Measurements from ENCODE around the gene MPP3. TPM values are rescaled to one million over a fixed set of nuclear protein-coding genes. Genes with fewer than 3 reads are reported as not detected.

Gene MPP3
- total RNA-seq, 1 experiment from 2014 or later: 6.9 TPM

- Histone ChIP-seq H3K79me1 (ENCODE audit: insufficient read depth, low read depth, low read length, poor library complexity, severe bottlenecking) (no peaks in the 10 kb centered on the region), H2BK120ac (ENCODE audit: low read depth, low read length, poor library complexity, severe bottlenecking) (no peak overlapping the region), H3K4ac (ENCODE audit: low read depth, low read length) (no peak overlapping the region), H3K14ac (ENCODE audit: insufficient read depth, low read length) (no peak overlapping the region), H3K4me2 (ENCODE audit: insufficient read depth, insufficient read length, low read length) (no peak overlapping the region), H3K27ac (ENCODE audit: insufficient read length, low read depth, low read length) (no peak overlapping the region), H3T11ph (ENCODE audit: low read length) (no peak overlapping the region), H3K56ac (ENCODE audit: insufficient read length, low read depth, low read length) (no peak overlapping the region), H4K20me1 (ENCODE audit: control insufficient read depth, insufficient read depth, insufficient read length) (no peaks in the 10 kb centered on the region), H3K4me1 (ENCODE audit: insufficient read depth, low read length) (no peaks in the 10 kb centered on the region), H3K9me3 (ENCODE audit: control insufficient read depth, low read depth, low read length) (no peaks in the 10 kb centered on the region), H2BK20ac (ENCODE audit: low read depth, low read length, poor library complexity, severe bottlenecking) (no peak overlapping the region), H2BK15ac (ENCODE audit: low read depth, low read length) (no peak overlapping the region), H3K23me2 (ENCODE audit: insufficient read length, low read depth, low read length, poor library complexity, severe bottlenecking) (no peaks in the 10 kb centered on the region), H2AFZ (ENCODE audit: low read length) (no peak overlapping the region), H3K79me2 (ENCODE audit: insufficient read depth, low read length) (no peaks in the 10 kb centered on the region), H3K27me3 (ENCODE audit: insufficient read depth, low read length) (no peaks in the 10 kb centered on the region), H3K23ac (ENCODE audit: insufficient read length, low read depth, low read length) (no peak overlapping the region), H2AK5ac (ENCODE audit: insufficient read length, low read length) (no peak overlapping the region), H2BK12ac (ENCODE audit: insufficient read length, low read depth, low read length) (no peak overlapping the region), H2BK5ac (ENCODE audit: insufficient read length, low read length) (no peak overlapping the region), H4K8ac (replicated peaks; ENCODE audit: insufficient read length, low read depth, low read length) (no peak overlapping the region), H3K9ac (ENCODE audit: extremely low read depth, insufficient read length, low read length) (no peak overlapping the region), H4K91ac (ENCODE audit: insufficient read length, low read depth, low read length) (no peak overlapping the region), H3K18ac (ENCODE audit: insufficient read length, low read depth, low read length) (no peak overlapping the region), H4K5ac (ENCODE audit: insufficient read length, low read depth, low read length) (no peak overlapping the region)
- no peak for TF ChIP-seq CTCF (conservative IDR thresholded peaks at IDR 0.05)
- no peak for DNase-seq
- Mint-ChIP-seq H3K27ac (no peak overlapping the region), H3K4me1 (peaks cover under 1 to 5% of the 10 kb centered on the region in 2 experiments; a peak in 2 of 4 replicates), H3K9me3 (no peaks in the 10 kb centered on the region), H3K4me3 (no peak overlapping the region), H3K27me3 (ENCODE audit: low read depth) (peaks cover 1% of the 10 kb centered on the region), H3K36me3 (ENCODE audit: insufficient read depth in 1 of 3, low read depth in 3 of 3) (peaks cover 2 to 16% (median 7%) of the 10 kb centered on the region in 3 experiments; a peak in 6 of 7 replicates)
- no CpG with 5 or more reads among the region's 7 CpGs for WGBS (ENCODE audit: extremely low coverage, insufficient read length, low lambda C conversion rate)
These were observed 6.7 kb downstream of the MPP3 start for GRCh38 chr17:43826206-43826605.

Measured in H9 (cell line).